Fibroblast of skin of abdomen (primary cell): Measurements from ENCODE around the gene PTAFR.
A peak's percentile ranks its signal among the peaks of the same experiment; 100 is the strongest.
"Not testable (repeated sequence)": the region's sequence is repeated elsewhere in the genome, so short reads cannot be mapped to it uniquely, and the experiment has no call there.

Experiments
- DNase-seq: peaks from one replicate; pipeline ENCODE4 v3.0.0-alpha.2; 2013

PTAFR gene

GRCh38 chr1:28143496-28144202 is 32.8 kb downstream of the PTAFR start:
- no peak for DNase-seq

- DNase-seq: no peak
Observed at GRCh38 chr1:28141685-28142084, 34.8 kb downstream of the PTAFR start.

- DNase-seq: not testable (repeated sequence)
Observed at GRCh38 chr1:28139866-28140265, 36.6 kb downstream of the PTAFR start.

- DNase-seq: peak; percentile 28
Observed at GRCh38 chr1:28139025-28139712, 37.3 kb downstream of the PTAFR start.

GRCh38 chr1:28136922-28137613 is 39.4 kb downstream of the PTAFR start:
- DNase-seq: no peak

- DNase-seq: no peak
Observed at GRCh38 chr1:28136169-28136921, 40.1 kb downstream of the PTAFR start.

GRCh38 chr1:28135371-28136168 is 40.9 kb downstream of the PTAFR start:
- no peak for DNase-seq

GRCh38 chr1:28134651-28135207 is 41.8 kb downstream of the PTAFR start:
- no peak for DNase-seq

GRCh38 chr1:28132171-28133167 is 44.0 kb downstream of the PTAFR start:
- no peak for DNase-seq

- DNase-seq: no peak
Observed at GRCh38 chr1:28130901-28131300, 45.6 kb downstream of the PTAFR start.

GRCh38 chr1:28129150-28129549 is 47.3 kb downstream of the PTAFR start:
- DNase-seq: no peak

- DNase-seq: no peak
Observed at GRCh38 chr1:28127617-28128257, 48.8 kb downstream of the PTAFR start.

GRCh38 chr1:28126783-28127490 is 49.6 kb downstream of the PTAFR start:
- no peak for DNase-seq

- DNase-seq: no peak
Observed at GRCh38 chr1:28126212-28126611, 50.3 kb downstream of the PTAFR start.

- peak; percentile 65 for DNase-seq
Observed at GRCh38 chr1:28123461-28123961, 53.0 kb downstream of the PTAFR start.

GRCh38 chr1:28122183-28122582 is 54.3 kb downstream of the PTAFR start:
- DNase-seq: peak; percentile 33

GRCh38 chr1:28119556-28119955 is 56.9 kb downstream of the PTAFR start:
- DNase-seq: no peak

- no peak for DNase-seq
Observed at GRCh38 chr1:28118640-28119307, 57.7 kb downstream of the PTAFR start.
